ELF-1 (cell line): ENCODE measurements around the gene DNAL4.

Source experiments
- DNase-seq: peaks from one replicate; pipeline ENCODE4 v3.0.0-alpha.2; 2016; ENCODE audit warnings: low read depth, low spot score

DNAL4 gene

GRCh38 chr22:38740116-38740723 is 53.7 kb downstream of the DNAL4 start:
- no peak for DNase-seq

GRCh38 chr22:38739300-38740055 is 54.5 kb downstream of the DNAL4 start:
- DNase-seq: no peak

GRCh38 chr22:38738475-38739070 is 55.4 kb downstream of the DNAL4 start:
- DNase-seq: no peak

- no peak for DNase-seq
Observed at GRCh38 chr22:38737302-38738060, 56.5 kb downstream of the DNAL4 start.

GRCh38 chr22:38736257-38736570 is 57.7 kb downstream of the DNAL4 start:
- DNase-seq: no peak

- no peak for DNase-seq
Observed at GRCh38 chr22:38735465-38736256, 58.3 kb downstream of the DNAL4 start.

GRCh38 chr22:38735126-38735464 is 58.8 kb downstream of the DNAL4 start:
- DNase-seq: no peak

GRCh38 chr22:38734421-38735100 is 59.4 kb downstream of the DNAL4 start:
- DNase-seq: no peak

- DNase-seq: no peak
Observed at GRCh38 chr22:38733724-38734381, 60.1 kb downstream of the DNAL4 start.

- DNase-seq: peak; percentile 29
Observed at GRCh38 chr22:38733329-38733723, 60.6 kb downstream of the DNAL4 start.

GRCh38 chr22:38732251-38732815 is 61.6 kb downstream of the DNAL4 start:
- no peak for DNase-seq

GRCh38 chr22:38731703-38732161 is 62.2 kb downstream of the DNAL4 start:
- DNase-seq: no peak

- no peak for DNase-seq
Observed at GRCh38 chr22:38730411-38730871, 63.5 kb downstream of the DNAL4 start.

- DNase-seq: no peak
Observed at GRCh38 chr22:38729946-38730345, 64.0 kb downstream of the DNAL4 start.

GRCh38 chr22:38728871-38729796 is 64.8 kb downstream of the DNAL4 start:
- DNase-seq: no peak
